GM13976 (cell line): Measurements from ENCODE around the gene PHLDB2.

Experiments used
- DNase-seq: peaks from one replicate; pipeline ENCODE4 v3.0.0; 2012; ENCODE audit warnings: low spot score
- CTCF ChIP-seq: IDR thresholded peaks from 2 replicates; pipeline ENCODE4 v1.5.1; 2012; ENCODE audit warnings: borderline replicate concordance, mild to moderate bottlenecking; ENCODE audit not compliant: insufficient read depth; ENCODE audit errors: extremely low read depth, missing control alignments, control extremely low read depth
- in situ Hi-C: fragments of 300-500 bp; cut with MboI; formaldehyde crosslinking; loops from one replicate; pipeline ENCODE4 v1.12.0; 2022; ENCODE audit warnings: low sequenced_read_pairs, mixed read lengths, inconsistent platforms; ENCODE audit not compliant: unreplicated experiment

PHLDB2 gene

GRCh38 chr3:111862415-111862814 is 3.4 kb downstream of the PHLDB2 start:
- in situ Hi-C loops = loop anchor here (10.0 kb wide), 1 partner anchor 138 kb away; no protein-coding TSS in a partner anchor
- no peak for DNase-seq
- no peak for TF ChIP-seq CTCF

GRCh38 chr3:111862974-111863373 is 3.9 kb downstream of the PHLDB2 start:
- in situ Hi-C loops = loop anchor here (10.0 kb wide), 1 partner anchor 138 kb away; no protein-coding TSS in a partner anchor
- no peak for DNase-seq
- no peak for TF ChIP-seq CTCF

- in situ Hi-C loops = loop anchor here (10.0 kb wide), 1 partner anchor 139 kb away; no protein-coding TSS in a partner anchor
- DNase-seq = no peak
- no peak for TF ChIP-seq CTCF
These were observed 5.1 kb downstream of the PHLDB2 start for GRCh38 chr3:111863942-111864694.

- DNase-seq = no peak
- in situ Hi-C loops = loop anchor here (10.0 kb wide), 1 partner anchor 140 kb away; no protein-coding TSS in a partner anchor
- TF ChIP-seq CTCF = no peak
These were observed 6.0 kb downstream of the PHLDB2 start for GRCh38 chr3:111864821-111865656.

- no peak for TF ChIP-seq CTCF
- no peak for DNase-seq
- in situ Hi-C loops = loop anchor here (10.0 kb wide), 1 partner anchor 143 kb away; no protein-coding TSS in a partner anchor
These were observed 8.9 kb downstream of the PHLDB2 start for GRCh38 chr3:111867889-111868426.

GRCh38 chr3:111870620-111871019 is 11.6 kb downstream of the PHLDB2 start:
- DNase-seq = no peak
- TF ChIP-seq CTCF = no peak
- in situ Hi-C loops = no loop called here
